ENCODE results near the gene LY86. TPM values are rescaled to one million over a fixed set of nuclear protein-coding genes. Genes with fewer than 3 reads are reported as not detected.

Gene LY86
- total RNA-seq, 1 experiment from 2014 or later = not detected

DNA sequence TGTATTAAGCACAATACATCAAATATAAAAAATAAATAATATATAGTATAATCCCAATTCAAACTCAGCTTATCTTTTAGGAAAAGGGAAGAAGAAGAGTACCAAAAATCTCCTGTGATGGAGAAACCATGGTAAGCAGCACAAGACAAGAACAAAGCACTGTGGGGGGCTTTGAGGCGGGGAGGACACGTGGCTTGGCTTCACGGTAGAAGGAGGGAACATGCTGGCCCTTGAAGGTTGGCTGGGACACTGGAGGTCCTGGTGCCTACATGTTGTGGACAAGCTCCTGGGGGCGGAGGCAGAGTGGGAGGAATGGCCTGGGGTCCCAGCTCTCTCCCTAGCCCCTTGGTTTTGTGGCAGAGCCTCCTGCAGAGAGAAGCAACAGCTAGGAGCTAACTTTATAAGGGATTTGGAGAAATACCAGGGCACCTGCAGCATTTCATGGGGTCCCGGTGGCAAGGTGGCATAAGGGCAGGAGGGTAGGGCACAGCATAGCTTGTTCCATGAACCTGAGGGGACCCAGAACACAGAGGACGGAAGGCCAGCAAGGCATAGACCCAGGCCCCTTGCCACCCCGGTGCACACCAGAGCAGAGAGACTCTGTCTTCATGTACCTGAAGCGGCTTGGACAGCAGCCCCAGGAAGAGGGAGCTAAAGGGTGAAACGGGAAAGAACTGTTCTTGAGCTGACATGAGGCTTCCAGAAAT, 72.0 kb downstream of the LY86 start:
- Mint-ChIP-seq H3K27me3 (ENCODE audit: low read depth) (no peaks in the 10 kb centered on the region), H3K4me3 (no peak overlapping the region), H3K36me3 (peaks cover 10% of the 10 kb centered on the region), H3K4me1 (peaks cover 1% of the 10 kb centered on the region), H3K27ac (no peak overlapping the region), H3K9me3 (peaks cover 17% of the 10 kb centered on the region)
- DNase-seq (ENCODE audit: low spot score) = no peak
- no peak for TF ChIP-seq FOXP1 (CRISPR knock-in tag; IDR thresholded peaks at IDR 0.05; ENCODE audit: borderline replicate concordance)
- TF ChIP-seq ZNF425 (CRISPR knock-in tag; conservative IDR thresholded peaks at IDR 0.05) = no peak
- TF ChIP-seq ESRRA (CRISPR knock-in tag; IDR thresholded peaks at IDR 0.05; ENCODE audit: borderline replicate concordance) = no peak
- no peak for TF ChIP-seq ETV6 (CRISPR knock-in tag; IDR thresholded peaks at IDR 0.05)
- no peak for TF ChIP-seq NFYB (CRISPR knock-in tag; conservative IDR thresholded peaks at IDR 0.05; ENCODE audit: low read depth)
- ChIA-PET CTCF (interaction anchor here (1.2 to 1.9 kb wide), 3 partner anchors 14 to 26 kb away, joined by 3 to 4 read pairs (median 4); no protein-coding TSS in a partner anchor), POLR2A (no interaction called here)
- peak; percentile 41; the same call in 1 of the 2 replicates for ATAC-seq

GRCh38 chr6:6661191-6661590, 72.7 kb downstream of the LY86 start:
- ATAC-seq = no peak
- ChIA-PET POLR2A (no interaction called here), CTCF (interaction anchor here (0.8 to 1.9 kb wide), 3 partner anchors 14 to 26 kb away, joined by 3 to 4 read pairs (median 3); no protein-coding TSS in a partner anchor)
- peaks cover 17% of the 10 kb centered on the region for H3K9me3 Mint-ChIP-seq
- TF ChIP-seq ZNF263 (CRISPR knock-in tag; IDR thresholded peaks at IDR 0.05; ENCODE audit: low read depth) (no peak), NR3C1 (CRISPR knock-in tag; conservative IDR thresholded peaks at IDR 0.05; ENCODE audit: low read depth) (no peak), TCF7 (CRISPR knock-in tag; IDR thresholded peaks at IDR 0.05; ENCODE audit: low read depth) (no peak), ATF3 (CRISPR knock-in tag; conservative IDR thresholded peaks at IDR 0.05) (no peak), FOXK1 (CRISPR knock-in tag; IDR thresholded peaks at IDR 0.05) (no peak), SP1 (CRISPR knock-in tag; conservative IDR thresholded peaks at IDR 0.05) (no peak), CREM (CRISPR knock-in tag; IDR thresholded peaks at IDR 0.05) (no peak), MLX (CRISPR knock-in tag; IDR thresholded peaks at IDR 0.05) (no peak), ATF6 (CRISPR knock-in tag; IDR thresholded peaks at IDR 0.05) (no peak), ZNF425 (CRISPR knock-in tag; conservative IDR thresholded peaks at IDR 0.05) (no peak)
- TF ChIP-seq, protein P1, sequence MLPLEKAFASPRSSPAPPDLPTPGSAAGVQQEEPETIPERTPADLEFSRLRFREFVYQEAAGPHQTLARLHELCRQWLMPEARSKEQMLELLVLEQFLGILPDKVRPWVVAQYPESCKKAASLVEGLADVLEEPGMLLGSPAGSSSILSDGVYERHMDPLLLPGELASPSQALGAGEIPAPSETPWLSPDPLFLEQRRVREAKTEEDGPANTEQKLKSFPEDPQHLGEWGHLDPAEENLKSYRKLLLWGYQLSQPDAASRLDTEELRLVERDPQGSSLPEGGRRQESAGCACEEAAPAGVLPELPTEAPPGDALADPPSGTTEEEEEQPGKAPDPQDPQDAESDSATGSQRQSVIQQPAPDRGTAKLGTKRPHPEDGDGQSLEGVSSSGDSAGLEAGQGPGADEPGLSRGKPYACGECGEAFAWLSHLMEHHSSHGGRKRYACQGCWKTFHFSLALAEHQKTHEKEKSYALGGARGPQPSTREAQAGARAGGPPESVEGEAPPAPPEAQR (CRISPR knock-in tag; IDR thresholded peaks at IDR 0.05) = no peak
- peaks cover 10% of the 10 kb centered on the region for H3K36me3 Mint-ChIP-seq
- H3K27me3 Mint-ChIP-seq (ENCODE audit: low read depth) = no peaks in the 10 kb centered on the region
- no peak overlapping the region for H3K27ac Mint-ChIP-seq
- H3K4me1 Mint-ChIP-seq = peaks cover 6% of the 10 kb centered on the region
- no peak for DNase-seq (ENCODE audit: low spot score)
- no peak overlapping the region for H3K4me3 Mint-ChIP-seq

Data from WTC11 (cell line).